Tibial nerve (tissue), 4 donors: ENCODE measurements around the gene MPZ. TPM values are rescaled to one million over a fixed set of nuclear protein-coding genes. Genes with fewer than 3 reads are reported as not detected.

Experiments used
- DNase-seq, 2 donors: peaks; one replicate each; pipeline ENCODE4 v3.0.0-alpha.2; 2019; ENCODE audit warnings: low spot score in 2 of 2
- H3K27ac ChIP-seq, 4 donors: fragments of 200-600 bp; sonication (generic) in 3 of 4; one replicate each; pipeline ENCODE4 v1.5.1; 2017 to 2019; ENCODE audit warnings: mild to moderate bottlenecking in 1 of 4
- H3K27me3 ChIP-seq, 2 donors: fragments of 200-600 bp; sonication (generic) in 1 of 2; one replicate each; pipeline versions ENCODE4 v1.5.1 to v1.6.0; 2017 to 2019
- H3K36me3 ChIP-seq, 3 donors: fragments of 200-600 bp; sonication (generic); one replicate each; pipeline ENCODE4 v1.5.1; 2018 to 2019
- H3K4me1 ChIP-seq, 4 donors: fragments of 200-600 bp; sonication (generic) in 3 of 4; one replicate each; pipeline ENCODE4 v1.5.1; 2017 to 2019
- H3K4me3 ChIP-seq, 4 donors: fragments of 200-600 bp; sonication (generic) in 3 of 4; one replicate each; pipeline ENCODE4 v1.5.1; 2017 to 2019; ENCODE audit warnings: mild to moderate bottlenecking in 1 of 4, moderate library complexity in 1 of 4
- H3K9me3 ChIP-seq, 4 donors: fragments of 200-600 bp; sonication (generic) in 3 of 4; one replicate each; pipeline ENCODE4 v1.5.1; 2017 to 2019
- CTCF ChIP-seq, 5 experiments: fragments of 200-600 bp in 3 of 5; fragments of 450-650 bp in 2 of 5; sonication (generic) in 3 of 5; IDR thresholded peaks; one replicate each; pipeline ENCODE4 v1.5.1; 2016 to 2019; ENCODE audit warnings: antibody characterized with exemption in 5 of 5, mild to moderate bottlenecking in 3 of 5, moderate library complexity in 2 of 5
- EP300 ChIP-seq, 2 donors: sonication (generic); formaldehyde crosslinking; IDR thresholded peaks; one replicate each; pipeline ENCODE4 v1.6.1; 2017; ENCODE audit warnings: antibody characterized with exemption in 2 of 2, mild to moderate bottlenecking in 1 of 2
- POLR2A ChIP-seq, 2 donors: fragments of 450-650 bp; IDR thresholded peaks; one replicate each; pipeline ENCODE4 v1.6.1; 2017; ENCODE audit warnings: antibody characterized with exemption in 2 of 2, mild to moderate bottlenecking in 2 of 2, moderate library complexity in 2 of 2
- whole genome bisulfite sequencing, 2 donors: methylation state at CpG; one replicate each; pipeline ENCODE4 v1.1.5; 2018; 5-methylcytosine and 5-hydroxymethylcytosine counted together
- total RNA-seq, 4 donors: library from RNA; depleted of rRNA; stranded (reverse); fragments of >200 nt; gene quantifications; one replicate each; pipeline ENCODE4 v1.1.0, GENCODE V29; 2016

Gene MPZ
- total RNA-seq, 4 donors from 2014 or later = 570 to 1,776 (median 1,657) TPM

- H3K9me3 ChIP-seq = peaks cover 0 to 14% (median 0%) of the 10 kb centered on the region in 4 donors
- H3K27ac ChIP-seq = no peak overlapping the region
- H3K4me1 ChIP-seq = peaks cover 0 to 14% (median 8%) of the 10 kb centered on the region in 4 donors
- TF ChIP-seq POLR2A (IDR thresholded peaks at IDR 0.05) = no peak
- no peak for TF ChIP-seq EP300 (IDR thresholded peaks at IDR 0.05)
- no peak for TF ChIP-seq CTCF (IDR thresholded peaks at IDR 0.05)
- peaks cover 0 to 43% of the 10 kb centered on the region in 2 donors for H3K27me3 ChIP-seq
- H3K36me3 ChIP-seq = no peaks in the 10 kb centered on the region
- H3K4me3 ChIP-seq = no peak overlapping the region
- no peak for DNase-seq
- 70 to 75% methylated on average over 12 of the region's 12 CpGs for WGBS, 2 donors
These were observed 48.2 kb downstream of the MPZ start for GRCh38 chr1:161261261-161262235.

GRCh38 chr1:161260376-161261260, 49.1 kb downstream of the MPZ start:
- Histone ChIP-seq H3K27ac (no peak overlapping the region), H3K4me1 (peaks cover 0 to 14% (median 8%) of the 10 kb centered on the region in 4 donors), H3K27me3 (peaks cover 0 to 43% of the 10 kb centered on the region in 2 donors), H3K4me3 (no peak overlapping the region), H3K36me3 (no peaks in the 10 kb centered on the region), H3K9me3 (peaks cover 0 to 20% (median 0%) of the 10 kb centered on the region in 4 donors)
- DNase-seq = no peak
- TF ChIP-seq EP300 (IDR thresholded peaks at IDR 0.05) = no peak
- no peak for TF ChIP-seq POLR2A (IDR thresholded peaks at IDR 0.05)
- no peak for TF ChIP-seq CTCF (IDR thresholded peaks at IDR 0.05)
- 42 to 47% methylated on average over 9 of the region's 9 CpGs for WGBS, 2 donors

- TF ChIP-seq EP300 (IDR thresholded peaks at IDR 0.05) (no peak), POLR2A (IDR thresholded peaks at IDR 0.05) (no peak), CTCF (IDR thresholded peaks at IDR 0.05) (no peak)
- WGBS, 2 donors = 59 to 79% methylated on average over 1 of the region's 1 CpG
- Histone ChIP-seq H3K27ac (no peak overlapping the region), H3K36me3 (no peaks in the 10 kb centered on the region), H3K4me1 (peaks cover 0 to 14% (median 8%) of the 10 kb centered on the region in 4 donors), H3K4me3 (no peak overlapping the region), H3K27me3 (peaks cover 0 to 43% of the 10 kb centered on the region in 2 donors), H3K9me3 (peaks cover 0 to 20% (median 0%) of the 10 kb centered on the region in 4 donors)
- no peak for DNase-seq
These were observed 50.0 kb downstream of the MPZ start for GRCh38 chr1:161259765-161260164.

GRCh38 chr1:161259345-161259702, 50.4 kb downstream of the MPZ start:
- H3K4me3 ChIP-seq = peak overlapping the region in 1 of 4 donors; percentile 45

More at GRCh38 chr1:161259345-161259702, 50.4 kb downstream of the MPZ start:
- Histone ChIP-seq H3K36me3 (no peaks in the 10 kb centered on the region), H3K4me1 (peaks cover 0 to 14% (median 8%) of the 10 kb centered on the region in 4 donors), H3K27ac (no peak overlapping the region), H3K27me3 (peaks cover 0 to 43% of the 10 kb centered on the region in 2 donors), H3K9me3 (peaks cover 0 to 20% (median 0%) of the 10 kb centered on the region in 4 donors)
- no peak for DNase-seq
- TF ChIP-seq EP300 (IDR thresholded peaks at IDR 0.05) (no peak), POLR2A (IDR thresholded peaks at IDR 0.05) (no peak), CTCF (IDR thresholded peaks at IDR 0.05) (no peak)
- 36 to 41% methylated on average over 6 of the region's 6 CpGs for WGBS, 2 donors
